ENCODE measurements around the gene RABL6.
"Not testable (repeated sequence)": the region's sequence is repeated elsewhere in the genome, so short reads cannot be mapped to it uniquely, and the experiment has no call there.

- TF ChIP-seq CTCF (conservative IDR thresholded peaks at IDR 0.05), result peak; percentile 87
- TF ChIP-seq ZFX (IDR thresholded peaks at IDR 0.05), result not testable (repeated sequence)
These were observed 46.8 kb upstream of the RABL6 start for GRCh38 chr9:136760834-136761544.

Data from C4-2B (cell line).